GM10248 (cell line): Measurements from ENCODE around the gene SYNE2.
"Not testable (repeated sequence)": the region's sequence is repeated elsewhere in the genome, so short reads cannot be mapped to it uniquely, and the experiment has no call there.

Experiments
- CTCF ChIA-PET: fragments of 300-600 bp; sonication (Branson Sonifier 250); formaldehyde crosslinking; extraction: SDS; loops from one replicate; lab custom pipeline; 2021; ENCODE audit warnings: antibody characterized with exemption; lab: Yijun Ruan, JAX
- POLR2A ChIA-PET: fragments of 350-650 bp; sonication (Branson Sonifier 250); formaldehyde crosslinking; extraction: SDS; loops from one replicate; lab custom pipeline; 2020; ENCODE audit warnings: antibody characterized with exemption; lab: Yijun Ruan, JAX
- DNase-seq: peaks from one replicate; pipeline ENCODE4 v3.0.0; 2012; ENCODE audit errors: extremely low spot score
- CTCF ChIP-seq: IDR thresholded peaks from 2 replicates; pipeline ENCODE4 v1.5.1; 2012; ENCODE audit warnings: mild to moderate bottlenecking, low read depth; ENCODE audit errors: extremely low read depth, missing control alignments, control extremely low read depth

SYNE2 gene

GRCh38 chr14:64208981-64209380 is 356.2 kb downstream of the SYNE2 start:
- POLR2A ChIA-PET, result no interaction called here
- CTCF ChIA-PET, result interaction anchor here (0.9 to 2.1 kb wide), 5 partner anchors 12 to 198 kb away, joined by 3 to 7 read pairs (median 5); no protein-coding TSS in a partner anchor

GRCh38 chr14:64209444-64210131 is 356.8 kb downstream of the SYNE2 start:
- TF ChIP-seq CTCF, result no peak
- CTCF ChIA-PET, result interaction anchor here (0.9 to 2.1 kb wide), 6 partner anchors 9 to 199 kb away, joined by 3 to 7 read pairs (median 4); no protein-coding TSS in a partner anchor
- DNase-seq, result peak; percentile 48
- POLR2A ChIA-PET, result no interaction called here

More at GRCh38 chr14:64208981-64209380, 356.2 kb downstream of the SYNE2 start:
- no peak for DNase-seq
- TF ChIP-seq CTCF, result no peak

- no peak for TF ChIP-seq CTCF
- ChIA-PET CTCF (interaction anchor here (0.9 to 2.1 kb wide), 4 partner anchors 8 to 85 kb away, joined by 3 to 7 read pairs (median 5); no protein-coding TSS in a partner anchor), POLR2A (no interaction called here)
- no peak for DNase-seq
Observed at GRCh38 chr14:64210216-64210615, 357.4 kb downstream of the SYNE2 start.

- POLR2A ChIA-PET, result not testable (repeated sequence)
Observed at GRCh38 chr14:64210912-64211311, 358.1 kb downstream of the SYNE2 start.

GRCh38 chr14:64212666-64213065 is 359.9 kb downstream of the SYNE2 start:
- CTCF ChIA-PET, result no interaction called here
- no peak for DNase-seq
- POLR2A ChIA-PET, result no interaction called here
- no peak for TF ChIP-seq CTCF

More at GRCh38 chr14:64210912-64211311, 358.1 kb downstream of the SYNE2 start:
- not testable (repeated sequence) for DNase-seq
- CTCF ChIA-PET, result interaction anchor here (2.1 kb wide), 1 partner anchor 85 kb away, joined by 7 read pairs; no protein-coding TSS in a partner anchor

GRCh38 chr14:64213086-64213485 is 360.3 kb downstream of the SYNE2 start:
- TF ChIP-seq CTCF, result no peak
- no peak for DNase-seq
- ChIA-PET CTCF (no interaction called here), POLR2A (no interaction called here)
